ENCODE measurements around the gene PRXL2B. TPM values are rescaled to one million over a fixed set of nuclear protein-coding genes. Genes with fewer than 3 reads are reported as not detected.
A peak's percentile ranks its signal among the peaks of the same experiment; 100 is the strongest.

Gene PRXL2B
- total RNA-seq, 1 experiment from 2014 or later, result 21.1 TPM

GRCh38 chr1:2585318-2586092 is 1.1 kb upstream of the PRXL2B start:
- DNase-seq (ENCODE audit: low read depth), result peak; percentile 55

GRCh38 chr1:2587071-2587859 is 688 bp downstream of the PRXL2B start:
- peak; percentile 23 for DNase-seq (ENCODE audit: low read depth)

DNA sequence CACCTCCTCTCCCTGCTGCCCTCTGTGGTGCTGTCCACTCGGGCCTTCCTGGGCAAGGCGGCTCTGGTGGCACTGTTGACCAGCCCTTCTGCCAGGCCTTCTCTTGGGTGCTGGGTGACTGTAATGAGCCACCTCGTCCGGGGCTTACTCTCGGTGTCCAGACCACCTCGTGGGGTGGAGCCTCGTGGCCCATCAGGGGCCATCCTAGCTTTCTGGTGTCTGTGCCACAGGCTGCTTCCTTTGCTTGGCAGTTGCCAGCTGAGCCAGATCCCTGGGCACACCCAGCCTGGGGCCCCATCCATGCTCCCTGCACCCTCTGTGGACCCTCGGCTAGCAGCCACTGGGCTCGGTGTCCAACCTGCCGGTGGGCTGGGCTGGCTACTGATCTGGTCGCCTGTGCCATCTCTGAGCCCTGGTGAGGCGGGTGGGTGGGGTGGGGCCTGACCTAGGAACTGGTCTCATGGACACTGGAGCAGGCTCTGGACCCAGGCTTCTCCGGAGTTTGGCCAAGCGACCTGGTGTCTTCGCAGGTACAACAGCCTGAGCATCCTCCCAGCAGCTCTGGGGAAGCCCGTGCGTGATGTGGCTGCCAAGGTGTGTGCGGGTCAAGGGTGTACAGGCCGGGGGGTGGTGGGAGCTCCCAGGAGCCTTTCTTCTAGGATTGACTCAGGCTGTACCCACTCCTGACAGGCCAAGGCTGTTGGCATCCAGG is 1.4 kb downstream of the PRXL2B start:
- DNase-seq (ENCODE audit: low read depth), result no peak

- DNase-seq (ENCODE audit: low read depth), result no peak
Measured at GRCh38 chr1:2588661-2589430, 2.3 kb downstream of the PRXL2B start.

DNA sequence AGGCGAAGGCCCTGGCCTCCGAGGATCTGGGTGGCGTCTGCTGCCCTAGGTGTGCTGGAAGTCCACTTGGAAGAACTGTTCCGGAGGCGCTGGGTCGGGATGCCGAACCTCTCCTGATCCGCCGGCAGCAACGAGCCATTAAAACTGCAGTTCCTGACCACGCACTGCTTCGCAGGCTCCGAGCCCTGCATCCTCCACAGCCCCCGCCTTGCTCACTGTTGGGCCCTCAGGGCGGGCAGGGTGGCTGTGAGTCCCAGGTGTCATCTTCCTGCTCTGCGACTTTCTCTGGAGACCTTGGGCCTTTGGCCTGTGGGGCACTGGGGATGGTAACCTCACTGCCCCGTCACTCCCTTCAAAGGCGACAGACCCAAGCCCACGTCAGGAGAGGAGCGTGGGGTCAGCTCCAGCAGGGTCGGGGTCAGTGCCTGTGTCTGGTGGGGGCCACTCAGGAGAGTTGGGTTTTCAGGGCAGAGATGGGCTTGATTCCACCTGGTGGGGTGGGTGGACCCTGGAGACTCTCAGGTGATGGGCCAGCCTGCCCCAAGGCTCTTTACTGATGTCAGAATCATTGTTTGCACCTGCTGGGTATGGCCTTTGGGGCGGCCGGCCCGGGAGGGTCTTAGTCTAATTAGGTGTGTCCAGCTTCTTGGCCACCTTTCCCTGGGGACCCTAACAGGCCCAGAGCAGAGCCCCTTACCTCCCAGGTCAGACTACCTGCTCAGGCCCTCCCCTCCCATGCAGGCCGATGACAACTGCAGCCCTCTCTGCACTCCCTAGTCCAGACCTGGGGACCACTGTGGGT is 3.1 kb downstream of the PRXL2B start:
- no peak for DNase-seq (ENCODE audit: low read depth)

- no peak for DNase-seq (ENCODE audit: low read depth)
Measured at GRCh38 chr1:2590233-2591141, 3.9 kb downstream of the PRXL2B start.

- no peak for DNase-seq (ENCODE audit: low read depth)
Measured at GRCh38 chr1:2591233-2591580, 4.6 kb downstream of the PRXL2B start.

DNA sequence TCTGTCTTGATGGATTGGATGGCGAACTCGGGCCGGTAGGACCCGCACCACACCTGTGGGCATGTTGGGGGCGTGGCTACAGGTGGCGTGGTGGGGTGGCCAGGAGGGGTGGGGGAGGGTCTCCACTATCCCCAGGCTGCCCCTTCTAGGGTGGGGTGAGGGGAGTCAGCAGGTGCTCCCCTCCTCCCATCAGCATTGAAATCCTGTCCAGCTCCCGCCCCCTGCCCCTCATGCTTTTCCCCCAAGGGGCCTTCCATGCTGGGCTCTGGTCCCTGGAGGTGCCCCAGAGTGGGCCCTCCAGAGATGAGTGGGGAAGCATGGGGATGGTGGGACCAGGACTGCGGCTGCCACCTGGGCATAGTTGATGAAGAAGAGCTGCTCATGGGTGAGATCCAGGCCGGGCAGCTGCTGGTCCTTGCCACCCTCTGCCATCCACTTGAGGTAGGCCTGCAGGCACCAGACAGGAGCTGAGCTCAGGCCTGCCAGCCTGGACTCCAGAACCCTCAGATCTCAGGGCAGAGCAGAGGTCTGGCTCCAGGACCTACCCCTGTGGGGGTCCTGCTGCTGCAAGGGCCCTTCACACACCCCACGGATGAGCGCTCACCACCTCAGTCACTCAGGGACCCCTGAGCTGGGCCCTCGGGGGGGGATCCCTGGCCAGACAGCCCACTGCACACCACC is 5.1 kb downstream of the PRXL2B start:
- no peak for DNase-seq (ENCODE audit: low read depth)

DNA sequence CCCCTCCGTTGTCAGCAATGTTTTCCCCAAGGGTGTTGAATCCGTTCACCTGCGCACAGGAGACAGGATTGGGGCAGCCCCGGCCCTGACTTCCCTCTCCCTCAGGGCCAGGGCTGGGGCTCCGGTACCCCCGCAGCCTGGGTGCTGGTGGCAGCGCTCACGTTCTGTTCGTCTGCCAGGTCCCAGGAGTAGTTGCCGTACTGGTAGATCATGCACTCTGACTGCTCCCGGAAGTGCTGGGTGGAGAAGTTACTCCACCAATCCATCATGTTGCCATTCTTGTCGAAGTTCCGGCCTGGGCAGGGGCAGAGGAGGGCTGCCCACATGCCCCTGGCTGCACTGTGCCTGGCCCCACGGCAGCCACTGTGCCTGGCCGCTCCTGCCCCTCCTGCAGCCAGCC is 6.1 kb downstream of the PRXL2B start:
- DNase-seq (ENCODE audit: low read depth), result no peak

- no peak for DNase-seq (ENCODE audit: low read depth)
Measured at GRCh38 chr1:2593251-2593878, 6.8 kb downstream of the PRXL2B start.

GRCh38 chr1:2594001-2594640 is 7.5 kb downstream of the PRXL2B start:
- DNase-seq (ENCODE audit: low read depth), result peak; percentile 23

DNA sequence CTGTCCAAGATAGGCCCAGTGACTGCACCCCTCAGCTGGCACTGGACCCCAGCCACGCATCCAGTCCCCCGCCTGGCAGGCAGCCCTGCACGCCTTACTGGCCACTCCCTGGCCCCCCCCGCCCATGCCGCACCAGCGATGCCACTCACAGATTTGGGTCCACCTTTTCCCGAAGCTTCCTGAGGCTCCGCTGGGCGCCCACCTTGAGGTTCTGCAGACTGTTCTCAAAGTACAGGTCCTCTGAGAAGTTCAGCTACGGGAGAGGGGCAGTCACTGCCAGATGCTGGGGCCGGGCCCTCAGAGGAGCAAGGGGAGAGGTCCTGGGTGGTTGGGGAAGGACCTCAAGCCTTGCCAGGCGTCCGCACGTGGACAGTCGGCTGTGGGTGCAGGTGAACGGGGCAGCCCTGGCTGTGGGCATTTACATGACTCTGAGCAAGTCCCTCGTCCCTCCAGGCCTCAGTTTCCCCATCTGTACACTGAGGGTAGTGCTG is 8.1 kb downstream of the PRXL2B start:
- DNase-seq (ENCODE audit: low read depth), result no peak

DNA sequence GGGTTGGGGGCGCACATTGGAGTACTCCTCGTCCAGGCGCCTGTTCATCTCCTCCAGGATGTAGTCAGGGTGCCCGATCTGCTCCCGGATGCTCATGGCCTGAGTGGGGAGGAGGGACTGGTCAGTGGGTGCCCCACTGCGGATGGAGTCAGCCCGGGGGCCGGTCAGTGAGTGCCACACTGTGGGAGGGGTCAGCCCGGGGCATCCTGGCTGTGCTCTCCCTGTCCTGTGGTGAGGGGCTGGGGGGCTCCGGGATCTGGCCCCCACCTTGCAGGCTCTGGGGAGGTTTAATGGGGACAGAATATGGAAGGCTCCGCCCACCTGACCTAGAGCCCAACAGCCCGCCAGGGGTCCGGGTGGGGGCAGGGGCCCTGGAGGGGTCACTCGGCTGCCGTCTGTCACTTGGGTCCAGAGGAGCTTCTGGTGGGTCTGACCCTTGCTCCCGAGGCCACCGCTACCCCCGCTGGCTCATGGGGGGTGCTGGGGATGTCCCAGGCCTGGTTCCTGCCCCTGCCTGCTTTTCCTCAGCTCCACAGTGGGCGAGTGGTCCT is 8.8 kb downstream of the PRXL2B start:
- DNase-seq (ENCODE audit: low read depth), result no peak

DNA sequence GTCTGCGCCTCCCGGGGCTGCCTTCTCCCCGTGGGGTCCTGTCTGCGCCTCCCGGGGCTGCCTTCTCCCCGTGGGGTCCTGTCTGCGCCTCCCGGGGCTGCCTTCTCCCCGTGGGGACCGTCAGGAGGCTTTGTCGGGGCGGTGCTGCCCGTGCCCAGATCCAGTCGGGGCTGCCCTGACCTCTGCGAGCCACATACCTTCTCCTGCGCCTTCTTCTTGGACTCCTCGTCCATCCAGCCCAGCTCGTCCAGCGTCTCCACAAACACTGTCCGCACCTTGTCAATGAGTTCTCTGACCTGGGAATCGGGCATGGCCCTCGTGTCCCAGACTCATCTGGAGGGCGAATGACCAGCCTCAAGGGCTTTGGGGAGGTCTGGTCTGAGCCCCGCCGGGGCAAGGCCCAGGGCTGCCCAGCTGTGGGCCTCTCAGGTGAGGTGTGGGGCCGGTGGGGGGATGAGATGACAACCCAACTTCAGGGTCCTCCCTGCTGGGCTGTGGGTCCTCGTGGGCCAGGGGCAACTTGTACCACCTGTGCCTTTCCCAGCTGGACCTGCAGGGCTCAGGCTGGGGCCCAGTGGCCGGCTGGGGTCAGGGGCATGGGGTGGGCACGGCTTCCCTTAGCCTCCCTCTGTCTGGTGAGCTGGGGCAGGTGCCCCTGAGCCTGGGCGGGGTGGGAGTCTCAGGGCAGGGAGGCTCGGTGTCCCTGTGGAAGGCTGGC is 9.4 kb downstream of the PRXL2B start:
- DNase-seq (ENCODE audit: low read depth), result no peak

DNA sequence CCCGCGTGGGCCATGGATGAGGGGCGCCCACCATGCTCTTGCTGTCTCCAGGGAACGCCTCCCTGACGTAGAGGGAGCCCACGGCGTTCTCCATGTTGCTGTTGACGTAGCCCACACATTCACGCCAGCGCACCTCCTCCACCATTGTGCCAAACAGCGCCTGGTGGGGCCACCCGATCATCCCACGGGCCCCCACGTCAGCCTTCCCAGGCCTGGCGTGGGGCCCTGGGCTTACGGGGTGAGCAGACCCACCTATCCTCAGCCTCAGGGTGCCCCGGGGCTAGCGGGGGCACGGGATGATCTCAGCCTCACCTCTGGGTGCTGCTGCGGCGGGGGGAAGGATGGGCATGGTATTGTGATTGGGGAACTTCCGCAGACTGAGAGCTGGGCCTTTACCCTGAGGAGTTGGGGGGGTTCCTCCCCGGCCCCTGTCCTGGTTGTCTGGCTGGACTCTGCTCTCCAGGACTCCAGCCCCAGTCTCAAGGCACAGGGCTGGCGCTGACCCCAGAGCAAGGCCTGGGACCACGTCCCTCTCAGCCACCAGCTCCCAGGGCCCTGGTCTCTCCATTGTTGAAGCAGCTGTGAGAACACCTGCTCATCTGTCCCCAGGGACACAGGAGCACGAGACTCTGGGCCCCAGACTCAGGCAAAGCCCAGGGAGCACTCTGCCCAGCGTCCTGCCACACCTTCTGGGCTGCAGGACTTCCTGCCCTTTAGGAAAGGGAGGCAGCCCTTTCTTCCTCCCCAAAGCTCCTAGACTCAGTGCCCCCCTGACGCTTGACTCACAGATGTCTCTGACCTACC is 10.2 kb downstream of the PRXL2B start:
- DNase-seq (ENCODE audit: low read depth), result no peak

Data from HT1080 (cell line).